ENCODE results near the gene COX4I2.

DNA sequence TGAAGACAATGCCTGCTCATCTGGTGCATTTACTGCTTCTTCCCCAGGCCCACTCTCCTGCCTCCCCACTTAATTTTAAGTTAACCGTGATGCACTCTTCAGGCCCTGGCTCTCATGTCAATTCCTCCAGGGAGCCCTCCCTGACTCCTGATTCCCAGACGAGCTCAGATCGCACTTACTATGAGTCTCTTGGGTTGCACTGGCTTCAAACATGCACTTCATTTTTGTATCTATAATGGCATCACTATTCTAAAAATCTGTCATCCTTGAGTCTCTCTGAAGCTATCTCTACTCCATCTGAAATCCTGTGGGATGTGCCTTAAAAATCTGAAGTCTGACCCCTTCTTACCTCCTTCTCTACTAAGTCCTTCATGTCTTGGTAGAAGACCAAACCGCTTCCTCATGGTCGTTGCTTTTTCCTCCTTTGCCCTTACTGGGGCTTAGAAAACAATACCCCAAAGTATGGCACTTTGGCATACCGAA lies 24.7 kb downstream of the COX4I2 start:
- TF ChIP-seq, protein P1, sequence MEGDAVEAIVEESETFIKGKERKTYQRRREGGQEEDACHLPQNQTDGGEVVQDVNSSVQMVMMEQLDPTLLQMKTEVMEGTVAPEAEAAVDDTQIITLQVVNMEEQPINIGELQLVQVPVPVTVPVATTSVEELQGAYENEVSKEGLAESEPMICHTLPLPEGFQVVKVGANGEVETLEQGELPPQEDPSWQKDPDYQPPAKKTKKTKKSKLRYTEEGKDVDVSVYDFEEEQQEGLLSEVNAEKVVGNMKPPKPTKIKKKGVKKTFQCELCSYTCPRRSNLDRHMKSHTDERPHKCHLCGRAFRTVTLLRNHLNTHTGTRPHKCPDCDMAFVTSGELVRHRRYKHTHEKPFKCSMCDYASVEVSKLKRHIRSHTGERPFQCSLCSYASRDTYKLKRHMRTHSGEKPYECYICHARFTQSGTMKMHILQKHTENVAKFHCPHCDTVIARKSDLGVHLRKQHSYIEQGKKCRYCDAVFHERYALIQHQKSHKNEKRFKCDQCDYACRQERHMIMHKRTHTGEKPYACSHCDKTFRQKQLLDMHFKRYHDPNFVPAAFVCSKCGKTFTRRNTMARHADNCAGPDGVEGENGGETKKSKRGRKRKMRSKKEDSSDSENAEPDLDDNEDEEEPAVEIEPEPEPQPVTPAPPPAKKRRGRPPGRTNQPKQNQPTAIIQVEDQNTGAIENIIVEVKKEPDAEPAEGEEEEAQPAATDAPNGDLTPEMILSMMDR (IDR thresholded peaks at IDR 0.05): no peak
- TF ChIP-seq POLR2A (IDR thresholded peaks at IDR 0.05): no peak
- no peak for TF ChIP-seq POLR2AphosphoS5 (IDR thresholded peaks at IDR 0.05)

All from breast epithelium (tissue), 3 donors.